Measurements from ENCODE around the gene BCKDHB. TPM values are rescaled to one million over a fixed set of nuclear protein-coding genes. Genes with fewer than 3 reads are reported as not detected.

The BCKDHB gene
- total RNA-seq, 1 donor from 2014 or later = 14.3 TPM

DNA sequence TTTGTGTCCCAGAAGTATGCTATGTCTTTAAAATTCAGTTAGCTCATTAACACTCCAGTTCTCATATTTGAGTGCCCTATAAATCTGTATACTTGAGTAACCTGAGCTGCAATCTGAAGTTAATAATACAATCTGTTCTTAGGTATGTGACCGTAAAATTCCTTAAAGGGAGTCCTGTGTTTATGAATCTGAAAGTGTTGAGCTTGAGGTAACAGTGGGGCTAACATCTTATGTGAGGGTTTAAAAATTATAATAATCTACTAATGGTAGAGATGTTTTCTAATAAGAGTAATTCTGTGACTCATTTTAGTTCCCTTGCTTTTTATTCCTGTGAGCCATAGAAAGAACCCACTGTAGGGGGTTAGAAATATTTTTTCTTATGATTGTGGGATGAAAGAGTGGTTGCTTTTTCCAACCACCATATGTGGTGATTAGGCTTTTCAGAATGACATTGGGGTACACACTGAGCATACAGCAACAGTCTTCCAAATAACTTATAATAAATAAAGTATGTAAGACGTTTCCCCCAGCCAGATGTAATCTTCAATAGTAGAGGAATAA, 121.2 kb downstream of the BCKDHB start:
- Histone ChIP-seq H3K4me3 (no peak overlapping the region), H3K4me1 (no peaks in the 10 kb centered on the region), H3K27ac (no peak overlapping the region), H3K36me3 (no peaks in the 10 kb centered on the region), H3K27me3 (no peaks in the 10 kb centered on the region), H3K9me3 (no peaks in the 10 kb centered on the region)
- DNase-seq (ENCODE audit: low spot score in 2 of 2) = no peak
- no peak for TF ChIP-seq CTCF (IDR thresholded peaks at IDR 0.05)
- intact Hi-C loops (cut with DNase I) = no loop called here

GRCh38 chr6:80233262-80233661, 126.8 kb downstream of the BCKDHB start:
- Histone ChIP-seq H3K27ac (no peak overlapping the region), H3K36me3 (no peaks in the 10 kb centered on the region), H3K27me3 (no peaks in the 10 kb centered on the region), H3K4me1 (no peaks in the 10 kb centered on the region), H3K4me3 (no peak overlapping the region), H3K9me3 (no peaks in the 10 kb centered on the region)
- intact Hi-C loops (cut with DNase I) = no loop called here
- DNase-seq (ENCODE audit: low spot score in 2 of 2) = no peak
- no peak for TF ChIP-seq CTCF (IDR thresholded peaks at IDR 0.05)

DNA sequence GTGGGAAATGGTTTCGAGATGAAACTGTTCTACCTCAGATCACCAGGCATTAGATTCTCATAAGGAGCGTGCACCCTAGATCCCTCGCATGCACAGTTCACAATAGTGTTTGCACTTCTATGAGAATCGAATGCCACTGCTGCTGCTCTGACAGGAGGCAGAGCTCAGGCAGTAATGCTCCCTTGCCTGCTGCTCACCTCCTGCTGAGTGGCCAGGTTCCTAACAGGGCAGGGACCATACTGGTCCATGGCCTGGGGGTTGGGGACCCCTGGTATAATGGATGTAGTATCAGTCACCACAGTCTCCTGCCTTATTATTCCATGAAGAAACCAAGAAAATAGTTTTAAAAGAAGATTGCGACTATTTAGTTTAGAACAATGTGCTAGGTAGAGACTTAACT, 127.5 kb downstream of the BCKDHB start:
- intact Hi-C loops (cut with DNase I) = no loop called here
- no peak for TF ChIP-seq CTCF (IDR thresholded peaks at IDR 0.05)
- H3K36me3 ChIP-seq = no peaks in the 10 kb centered on the region
- no peak for DNase-seq (ENCODE audit: low spot score in 2 of 2)
- no peaks in the 10 kb centered on the region for H3K4me1 ChIP-seq
- H3K9me3 ChIP-seq = no peaks in the 10 kb centered on the region
- H3K4me3 ChIP-seq = no peak overlapping the region
- no peaks in the 10 kb centered on the region for H3K27me3 ChIP-seq
- no peak overlapping the region for H3K27ac ChIP-seq

DNA sequence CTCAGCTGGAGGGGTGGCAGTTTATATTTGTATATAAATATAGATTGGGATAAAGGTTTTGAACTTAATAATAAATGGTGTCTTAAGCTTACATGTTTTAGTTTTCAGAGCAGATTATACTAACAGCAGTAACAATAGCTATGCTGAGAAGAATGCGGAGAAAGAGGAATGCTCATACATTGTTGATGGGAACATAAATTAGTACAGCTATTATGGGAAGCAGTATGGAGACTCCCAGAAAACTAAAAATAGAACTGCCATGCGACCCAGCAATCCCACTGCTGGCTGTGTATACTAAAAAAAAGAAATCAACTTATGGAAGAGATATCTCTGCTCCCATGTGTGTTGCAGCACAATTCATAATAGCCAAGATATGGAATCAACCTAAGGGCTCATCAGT, 127.9 kb downstream of the BCKDHB start:
- intact Hi-C loops (cut with DNase I) = no loop called here
- Histone ChIP-seq H3K9me3 (no peaks in the 10 kb centered on the region), H3K27ac (no peak overlapping the region), H3K36me3 (no peaks in the 10 kb centered on the region), H3K27me3 (no peaks in the 10 kb centered on the region), H3K4me1 (no peaks in the 10 kb centered on the region), H3K4me3 (no peak overlapping the region)
- DNase-seq (ENCODE audit: low spot score in 2 of 2) = no peak
- TF ChIP-seq CTCF (IDR thresholded peaks at IDR 0.05) = no peak

GRCh38 chr6:80234908-80235307, 128.4 kb downstream of the BCKDHB start:
- Histone ChIP-seq H3K27ac (no peak overlapping the region), H3K4me1 (no peaks in the 10 kb centered on the region), H3K36me3 (no peaks in the 10 kb centered on the region)

More at GRCh38 chr6:80234908-80235307, 128.4 kb downstream of the BCKDHB start:
- no peaks in the 10 kb centered on the region for H3K9me3 ChIP-seq
- no peak overlapping the region for H3K4me3 ChIP-seq
- no peaks in the 10 kb centered on the region for H3K27me3 ChIP-seq
- DNase-seq (ENCODE audit: low spot score in 2 of 2) = no peak
- intact Hi-C loops (cut with DNase I) = no loop called here
- no peak for TF ChIP-seq CTCF (IDR thresholded peaks at IDR 0.05)

Data from ascending aorta (tissue), 2 donors.